HFFc6 (cell line): Measurements from ENCODE around the gene GDE1. TPM values are rescaled to one million over a fixed set of nuclear protein-coding genes. Genes with fewer than 3 reads are reported as not detected.
A peak's percentile ranks its signal among the peaks of the same experiment; 100 is the strongest.

Experiments
- DNase-seq: peaks from one replicate; pipeline ENCODE4 v3.0.0-alpha.2; 2018
- H3K27ac Mint-ChIP-seq: 2 replicates; pipeline ENCODE4 v1.8.0; 2020; ENCODE audit warnings: mild to moderate bottlenecking, mixed read lengths
- H3K27me3 Mint-ChIP-seq: 2 replicates; pipeline ENCODE4 v1.8.0; 2021; ENCODE audit warnings: mild to moderate bottlenecking, moderate library complexity, mixed read lengths; ENCODE audit not compliant: insufficient read depth
- H3K36me3 Mint-ChIP-seq: 2 replicates; pipeline ENCODE4 v1.8.0; 2021; ENCODE audit warnings: low read depth, mixed read lengths
- H3K4me1 Mint-ChIP-seq: 2 replicates; pipeline ENCODE4 v1.8.0; 2020; ENCODE audit warnings: low read depth, mixed read lengths
- H3K4me3 Mint-ChIP-seq: 2 replicates; pipeline ENCODE4 v1.8.0; 2020; ENCODE audit warnings: mild to moderate bottlenecking, moderate library complexity, mixed read lengths
- H3K9me3 Mint-ChIP-seq: 2 replicates; pipeline ENCODE4 v1.8.0; 2020; ENCODE audit warnings: mild to moderate bottlenecking, mixed read lengths
- total RNA-seq, 6 experiments: library from RNA; stranded (reverse); fragmentation: NEBNext Ultra II Directional; extraction: Animal tissue kit (Norgen Biotek cat#: 25700); gene quantifications; 2 replicates in 1 of 6; 3 replicates in 5 of 6; pipeline ENCODE4 v1.2.3, GENCODE V29; 2021
- TF ChIP-seq, protein P1 (sequence below): fragments of 200-600 bp; sonication (generic); IDR thresholded peaks from 2 replicates; pipeline ENCODE4 v1.5.0; 2021; ENCODE audit warnings: antibody characterized with exemption, mild to moderate bottlenecking

The GDE1 gene
- total RNA-seq, 6 experiments from 2014 or later, result 61.4 to 91.1 (median 77.1) TPM

DNA sequence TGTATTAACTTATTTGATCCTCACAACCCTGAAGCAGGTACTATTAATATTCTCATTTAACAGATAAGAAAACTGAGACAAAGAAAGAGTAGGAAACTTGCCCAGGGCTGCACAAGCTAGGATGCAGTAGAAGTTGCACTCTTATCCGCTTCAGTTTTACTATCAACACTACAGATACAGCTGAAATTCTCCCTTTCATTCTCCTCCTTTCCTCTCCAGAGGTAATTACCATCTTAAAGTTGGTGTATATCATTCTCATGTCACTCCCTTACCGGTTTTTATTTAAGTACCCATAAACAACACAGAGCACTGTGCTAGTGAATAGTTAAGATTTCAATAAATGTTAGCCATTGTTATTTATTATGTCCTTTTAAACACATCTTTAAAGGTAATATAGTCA lies 3.5 kb downstream of the GDE1 start:
- Mint-ChIP-seq H3K9me3 (no peaks in the 10 kb centered on the region), H3K27me3 (no peaks in the 10 kb centered on the region), H3K4me3 (no peak overlapping the region), H3K27ac (no peak overlapping the region), H3K36me3 (peaks cover 13% of the 10 kb centered on the region), H3K4me1 (peaks cover 58% of the 10 kb centered on the region)
- TF ChIP-seq, protein P1, sequence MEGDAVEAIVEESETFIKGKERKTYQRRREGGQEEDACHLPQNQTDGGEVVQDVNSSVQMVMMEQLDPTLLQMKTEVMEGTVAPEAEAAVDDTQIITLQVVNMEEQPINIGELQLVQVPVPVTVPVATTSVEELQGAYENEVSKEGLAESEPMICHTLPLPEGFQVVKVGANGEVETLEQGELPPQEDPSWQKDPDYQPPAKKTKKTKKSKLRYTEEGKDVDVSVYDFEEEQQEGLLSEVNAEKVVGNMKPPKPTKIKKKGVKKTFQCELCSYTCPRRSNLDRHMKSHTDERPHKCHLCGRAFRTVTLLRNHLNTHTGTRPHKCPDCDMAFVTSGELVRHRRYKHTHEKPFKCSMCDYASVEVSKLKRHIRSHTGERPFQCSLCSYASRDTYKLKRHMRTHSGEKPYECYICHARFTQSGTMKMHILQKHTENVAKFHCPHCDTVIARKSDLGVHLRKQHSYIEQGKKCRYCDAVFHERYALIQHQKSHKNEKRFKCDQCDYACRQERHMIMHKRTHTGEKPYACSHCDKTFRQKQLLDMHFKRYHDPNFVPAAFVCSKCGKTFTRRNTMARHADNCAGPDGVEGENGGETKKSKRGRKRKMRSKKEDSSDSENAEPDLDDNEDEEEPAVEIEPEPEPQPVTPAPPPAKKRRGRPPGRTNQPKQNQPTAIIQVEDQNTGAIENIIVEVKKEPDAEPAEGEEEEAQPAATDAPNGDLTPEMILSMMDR, result no peak
- DNase-seq, result no peak

DNA sequence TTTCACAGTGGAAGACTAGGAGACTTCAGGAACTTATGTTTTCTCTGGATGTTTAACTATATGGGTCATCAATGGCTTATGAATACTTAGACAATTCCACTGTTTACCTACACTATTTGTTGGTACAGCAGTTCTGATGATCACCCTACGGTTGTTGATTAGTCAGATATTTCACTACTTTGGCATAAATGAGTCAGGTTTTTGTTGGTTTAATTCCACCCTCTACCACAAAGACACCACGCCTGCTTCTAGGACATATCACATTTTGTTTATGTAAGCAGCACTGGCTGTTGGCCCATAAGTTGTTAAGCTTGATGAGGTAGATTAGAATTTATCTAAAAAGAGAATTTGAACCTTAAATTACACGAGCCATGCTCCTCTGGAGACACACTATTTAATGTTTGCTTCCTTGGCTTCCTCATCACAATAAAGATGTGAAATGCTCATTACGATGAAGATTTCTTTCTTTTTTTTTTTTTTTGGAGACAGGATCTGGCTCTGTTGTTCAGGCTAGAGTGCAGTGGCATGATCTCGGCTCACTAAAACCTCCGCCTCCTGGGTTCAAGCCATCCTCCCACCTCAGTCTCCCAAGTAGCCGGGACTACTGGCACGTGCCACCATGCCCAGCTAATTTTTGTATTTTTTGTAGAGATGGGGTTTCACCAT lies 4.3 kb downstream of the GDE1 start:
- Mint-ChIP-seq H3K4me3 (no peak overlapping the region), H3K27me3 (no peaks in the 10 kb centered on the region), H3K36me3 (peaks cover 21% of the 10 kb centered on the region), H3K4me1 (peaks cover 56% of the 10 kb centered on the region), H3K9me3 (no peaks in the 10 kb centered on the region), H3K27ac (peak overlapping the region; percentile 58)
- TF ChIP-seq, protein P1, result no peak
- peak; percentile 58 for DNase-seq

DNA sequence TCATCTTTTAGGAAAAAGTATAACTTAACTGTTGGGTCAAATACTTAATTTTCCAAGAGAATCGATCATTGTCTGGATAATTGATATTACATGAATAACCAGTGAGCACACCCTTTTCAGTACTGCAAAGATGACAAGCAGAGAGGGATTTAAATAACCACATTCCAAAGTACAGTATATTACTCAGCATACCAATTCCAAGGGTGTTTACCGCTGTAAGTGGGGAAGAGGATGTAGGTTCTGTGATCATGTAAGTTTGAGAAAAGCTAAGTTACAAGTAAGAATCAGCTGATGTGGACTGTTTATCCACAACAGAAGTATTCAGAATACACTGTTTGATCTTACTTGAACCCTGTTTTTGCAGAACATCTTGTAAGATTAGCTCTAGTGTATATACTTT lies 6.1 kb downstream of the GDE1 start:
- Mint-ChIP-seq H3K4me3 (no peak overlapping the region), H3K4me1 (peaks cover 42% of the 10 kb centered on the region), H3K9me3 (no peaks in the 10 kb centered on the region), H3K27me3 (no peaks in the 10 kb centered on the region), H3K36me3 (peaks cover 24% of the 10 kb centered on the region), H3K27ac (no peak overlapping the region)
- no peak for DNase-seq
- TF ChIP-seq, protein P1, result no peak

DNA sequence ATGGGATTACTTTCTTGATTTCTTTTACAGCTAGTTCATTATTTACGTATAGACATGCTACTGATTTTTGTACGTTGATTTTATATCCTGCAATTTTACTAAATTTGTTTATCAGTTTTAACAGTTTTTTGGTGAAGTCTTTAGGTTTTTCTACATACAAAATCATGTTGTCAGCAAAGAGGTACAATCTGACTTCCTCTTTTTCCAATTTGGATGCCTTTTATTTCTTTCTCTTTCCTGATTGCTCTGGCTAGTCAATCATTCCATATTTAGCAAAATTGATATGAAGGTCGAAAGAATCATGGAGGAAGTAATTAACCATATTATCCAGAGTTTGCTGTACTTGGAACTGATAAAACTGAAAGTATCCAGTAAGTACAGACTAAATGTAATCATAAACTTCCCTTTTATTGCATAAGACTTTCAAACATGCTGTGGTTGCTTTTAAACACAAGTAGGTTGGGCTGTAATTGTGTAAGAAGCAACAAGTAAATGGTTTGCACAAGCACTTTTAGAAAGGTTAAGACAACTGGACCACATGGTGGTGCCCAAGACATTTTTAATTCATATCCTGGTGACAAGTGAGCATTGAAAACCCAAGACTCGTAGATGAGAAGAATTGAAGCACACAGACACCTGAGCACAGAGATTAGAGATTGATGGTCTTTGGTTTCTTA lies 8.4 kb downstream of the GDE1 start:
- H3K36me3 Mint-ChIP-seq, result peaks cover 24% of the 10 kb centered on the region

DNA sequence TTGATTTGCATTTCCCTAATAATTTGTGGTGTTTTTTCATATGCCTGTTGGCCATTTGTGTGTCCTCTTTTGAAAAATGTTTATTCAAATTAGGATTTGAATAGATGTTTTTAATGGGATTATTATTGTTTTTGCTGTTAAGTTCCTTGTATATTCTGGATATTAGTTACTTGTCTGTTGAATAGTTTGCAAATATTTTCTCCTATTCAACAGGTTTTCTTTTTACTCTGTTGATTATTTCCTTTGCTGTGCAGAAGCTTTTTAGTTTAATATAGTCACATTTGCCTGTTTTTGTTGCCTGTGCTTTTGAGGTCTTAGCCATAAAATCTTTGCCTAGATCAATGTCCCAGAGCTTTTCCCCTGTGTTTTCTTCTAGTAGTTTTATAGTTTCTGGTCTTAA lies 9.6 kb downstream of the GDE1 start:
- Mint-ChIP-seq H3K27ac (no peak overlapping the region), H3K36me3 (peaks cover 23% of the 10 kb centered on the region)
- DNase-seq, result no peak

More for the DNA sequence above, 8.4 kb downstream of the GDE1 start:
- Mint-ChIP-seq H3K4me1 (peaks cover 25% of the 10 kb centered on the region), H3K27ac (peak overlapping the region; percentile 16; the same call in 1 of the 2 replicates), H3K27me3 (no peaks in the 10 kb centered on the region), H3K9me3 (no peaks in the 10 kb centered on the region), H3K4me3 (no peak overlapping the region)
- no peak for DNase-seq
- TF ChIP-seq, protein P1, result no peak

More for the DNA sequence above, 9.6 kb downstream of the GDE1 start:
- no peaks in the 10 kb centered on the region for H3K27me3 Mint-ChIP-seq
- no peaks in the 10 kb centered on the region for H3K9me3 Mint-ChIP-seq
- TF ChIP-seq, protein P1, result no peak
- H3K4me3 Mint-ChIP-seq, result no peak overlapping the region
- H3K4me1 Mint-ChIP-seq, result peaks cover 17% of the 10 kb centered on the region
